Caco-2 (cell line): ENCODE measurements around the gene FPR1. TPM values are rescaled to one million over a fixed set of nuclear protein-coding genes. Genes with fewer than 3 reads are reported as not detected.

Experiments used
- BruUV-seq: library from RNA; stranded (reverse); fragments of 400-500 nt; replicated peaks from 2 replicates; lab custom pipeline; 2021; lab: Mats Ljungman, UMichigan
- CTCF ChIA-PET: fragments of 300-600 bp; sonication (Branson Sonifier 250); formaldehyde crosslinking; loops from one replicate; lab custom pipeline; 2022; ENCODE audit warnings: antibody characterized with exemption; lab: Charles Lee
- POLR2A ChIA-PET: fragments of 300-600 bp; sonication (Branson Sonifier 250); formaldehyde crosslinking; loops from one replicate; lab custom pipeline; 2022; ENCODE audit warnings: antibody characterized with exemption; lab: Charles Lee
- DNase-seq, 2 experiments: peaks; one replicate each; pipeline versions ENCODE4 v3.0.0 to v3.0.0-alpha.2; 2020 to 2022
- H3K27me3 ChIP-seq: replicated peaks from 2 replicates; pipeline ENCODE4 v1.6.0; 2011; ENCODE audit warnings: low read length; ENCODE audit not compliant: control insufficient read depth, insufficient read depth
- H3K36me3 ChIP-seq: 2 replicates; pipeline ENCODE4 v1.5.1; 2011; ENCODE audit warnings: low read length; ENCODE audit not compliant: control insufficient read depth, insufficient read depth
- H3K4me1 ChIP-seq: fragments of 250-450 bp; sonication (Bioruptor Pico); 2 replicates; pipeline ENCODE4 v1.5.1; 2020; ENCODE audit warnings: mild to moderate bottlenecking
- H3K4me3 ChIP-seq: 2 replicates; pipeline ENCODE4 v1.5.1; 2011; ENCODE audit warnings: low read depth, mild to moderate bottlenecking, control low read depth, low read length
- H3K9me3 ChIP-seq: fragments of 250-450 bp; sonication (Bioruptor Pico); 2 replicates; pipeline ENCODE4 v1.5.1; 2020; ENCODE audit warnings: mild to moderate bottlenecking, moderate library complexity
- H3K27ac Mint-ChIP-seq: one replicate; pipeline ENCODE4 v1.8.0; 2022; ENCODE audit warnings: mixed read lengths; ENCODE audit not compliant: unreplicated experiment
- H3K27me3 Mint-ChIP-seq: one replicate; pipeline ENCODE4 v1.8.0; 2022; ENCODE audit warnings: mixed read lengths; ENCODE audit not compliant: insufficient read depth, unreplicated experiment
- H3K36me3 Mint-ChIP-seq: one replicate; pipeline ENCODE4 v1.8.0; 2022; ENCODE audit warnings: mild to moderate bottlenecking, mixed read lengths; ENCODE audit not compliant: insufficient read depth, unreplicated experiment
- H3K4me1 Mint-ChIP-seq: one replicate; pipeline ENCODE4 v1.8.0; 2022; ENCODE audit warnings: low read depth, mixed read lengths; ENCODE audit not compliant: unreplicated experiment
- H3K4me3 Mint-ChIP-seq: one replicate; pipeline ENCODE4 v1.8.0; 2022; ENCODE audit warnings: mild to moderate bottlenecking, moderate library complexity, mixed read lengths; ENCODE audit not compliant: unreplicated experiment
- H3K9me3 Mint-ChIP-seq: one replicate; pipeline ENCODE4 v1.8.0; 2022; ENCODE audit warnings: mixed read lengths; ENCODE audit not compliant: unreplicated experiment
- intact Hi-C: fragments of 100-400 bp; cut with micrococcal nuclease; formaldehyde crosslinking; loops from one replicate; pipeline ENCODE4 v1.10.0; 2022; ENCODE audit not compliant: unreplicated experiment
- total RNA-seq: library from RNA; stranded (reverse); gene quantifications from 2 replicates; pipeline ENCODE4 v1.2.3, GENCODE V29; 2022
- TF ChIP-seq, protein P1 (sequence below), 2 experiments: fragments of 200-600 bp in 1 of 2; IDR thresholded peaks; 1 replicate in 1 of 2; 2 replicates in 1 of 2; pipeline versions ENCODE4 v1.5.1 to v1.8.0; 2011 to 2022; ENCODE audit warnings: antibody characterized with exemption in 1 of 2, control low read depth in 1 of 2, inconsistent platforms in 1 of 2, low read depth in 1 of 2, low read length in 1 of 2, mild to moderate bottlenecking in 1 of 2, moderate library complexity in 1 of 2; ENCODE audit not compliant: insufficient read depth in 1 of 2, severe bottlenecking in 1 of 2, unreplicated experiment in 1 of 2

FPR1 gene
- total RNA-seq, 1 experiment from 2014 or later = not detected

DNA sequence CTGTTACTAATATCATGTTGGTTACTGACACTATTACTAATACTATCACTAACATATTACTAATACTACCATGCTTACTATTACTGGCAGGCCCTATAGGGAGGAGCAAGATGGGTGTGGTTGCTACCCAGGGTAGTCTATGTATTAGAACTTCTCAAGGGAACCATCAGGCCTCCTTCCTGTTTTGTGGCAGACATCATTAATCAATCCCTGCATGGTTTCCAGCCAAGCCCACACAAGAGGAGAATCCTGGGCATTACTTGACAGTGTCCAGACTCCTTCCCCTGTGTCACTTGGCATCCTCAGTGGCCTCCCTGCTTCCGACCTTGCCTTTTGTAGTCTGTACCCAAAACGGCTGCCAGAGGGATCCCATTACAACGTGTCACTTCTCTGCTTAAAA lies 36.8 kb downstream of the FPR1 start:
- Histone ChIP-seq H3K27me3 (no peaks in the 10 kb centered on the region), H3K9me3 (peaks cover 5% of the 10 kb centered on the region; the same call in 1 of the 2 replicates), H3K36me3 (no peaks in the 10 kb centered on the region), H3K4me3 (no peak overlapping the region), H3K4me1 (no peaks in the 10 kb centered on the region)
- no peak for DNase-seq
- ChIA-PET CTCF (no interaction called here), POLR2A (no interaction called here)
- no peaks in the 10 kb centered on the region for H3K36me3 Mint-ChIP-seq
- H3K4me1 Mint-ChIP-seq = no peaks in the 10 kb centered on the region
- H3K27me3 Mint-ChIP-seq = peaks cover 11% of the 10 kb centered on the region
- no TSS peak for BruUV-seq
- H3K27ac Mint-ChIP-seq = no peak overlapping the region
- peaks cover 41% of the 10 kb centered on the region for H3K9me3 Mint-ChIP-seq
- intact Hi-C loops = no loop called here
- TF ChIP-seq, protein P1, sequence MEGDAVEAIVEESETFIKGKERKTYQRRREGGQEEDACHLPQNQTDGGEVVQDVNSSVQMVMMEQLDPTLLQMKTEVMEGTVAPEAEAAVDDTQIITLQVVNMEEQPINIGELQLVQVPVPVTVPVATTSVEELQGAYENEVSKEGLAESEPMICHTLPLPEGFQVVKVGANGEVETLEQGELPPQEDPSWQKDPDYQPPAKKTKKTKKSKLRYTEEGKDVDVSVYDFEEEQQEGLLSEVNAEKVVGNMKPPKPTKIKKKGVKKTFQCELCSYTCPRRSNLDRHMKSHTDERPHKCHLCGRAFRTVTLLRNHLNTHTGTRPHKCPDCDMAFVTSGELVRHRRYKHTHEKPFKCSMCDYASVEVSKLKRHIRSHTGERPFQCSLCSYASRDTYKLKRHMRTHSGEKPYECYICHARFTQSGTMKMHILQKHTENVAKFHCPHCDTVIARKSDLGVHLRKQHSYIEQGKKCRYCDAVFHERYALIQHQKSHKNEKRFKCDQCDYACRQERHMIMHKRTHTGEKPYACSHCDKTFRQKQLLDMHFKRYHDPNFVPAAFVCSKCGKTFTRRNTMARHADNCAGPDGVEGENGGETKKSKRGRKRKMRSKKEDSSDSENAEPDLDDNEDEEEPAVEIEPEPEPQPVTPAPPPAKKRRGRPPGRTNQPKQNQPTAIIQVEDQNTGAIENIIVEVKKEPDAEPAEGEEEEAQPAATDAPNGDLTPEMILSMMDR (IDR thresholded peaks at IDR 0.05; ENCODE audit: insufficient read depth in 1 of 2, low read depth in 1 of 2, low read length in 1 of 2, severe bottlenecking in 1 of 2, unreplicated experiment in 1 of 2) = no peak
- no peak overlapping the region for H3K4me3 Mint-ChIP-seq

GRCh38 chr19:51713319-51714285 lies 38.1 kb downstream of the FPR1 start:
- no TSS peak for BruUV-seq
- no peak for DNase-seq
- Mint-ChIP-seq H3K4me3 (no peak overlapping the region), H3K4me1 (no peaks in the 10 kb centered on the region), H3K27ac (no peak overlapping the region), H3K36me3 (no peaks in the 10 kb centered on the region), H3K27me3 (peaks cover 11% of the 10 kb centered on the region), H3K9me3 (peaks cover 35% of the 10 kb centered on the region)
- Histone ChIP-seq H3K36me3 (no peaks in the 10 kb centered on the region), H3K4me1 (no peaks in the 10 kb centered on the region), H3K27me3 (no peaks in the 10 kb centered on the region), H3K9me3 (peaks cover 4% of the 10 kb centered on the region; the same call in 1 of the 2 replicates), H3K4me3 (no peak overlapping the region)
- TF ChIP-seq, protein P1 (IDR thresholded peaks at IDR 0.05; ENCODE audit: insufficient read depth in 1 of 2, low read depth in 1 of 2, low read length in 1 of 2, severe bottlenecking in 1 of 2, unreplicated experiment in 1 of 2) = no peak
- intact Hi-C loops = loop anchor here (2.0 kb wide), 1 partner anchor 69 kb away; no protein-coding TSS in a partner anchor
- POLR2A ChIA-PET = no interaction called here
- CTCF ChIA-PET = no interaction called here

DNA sequence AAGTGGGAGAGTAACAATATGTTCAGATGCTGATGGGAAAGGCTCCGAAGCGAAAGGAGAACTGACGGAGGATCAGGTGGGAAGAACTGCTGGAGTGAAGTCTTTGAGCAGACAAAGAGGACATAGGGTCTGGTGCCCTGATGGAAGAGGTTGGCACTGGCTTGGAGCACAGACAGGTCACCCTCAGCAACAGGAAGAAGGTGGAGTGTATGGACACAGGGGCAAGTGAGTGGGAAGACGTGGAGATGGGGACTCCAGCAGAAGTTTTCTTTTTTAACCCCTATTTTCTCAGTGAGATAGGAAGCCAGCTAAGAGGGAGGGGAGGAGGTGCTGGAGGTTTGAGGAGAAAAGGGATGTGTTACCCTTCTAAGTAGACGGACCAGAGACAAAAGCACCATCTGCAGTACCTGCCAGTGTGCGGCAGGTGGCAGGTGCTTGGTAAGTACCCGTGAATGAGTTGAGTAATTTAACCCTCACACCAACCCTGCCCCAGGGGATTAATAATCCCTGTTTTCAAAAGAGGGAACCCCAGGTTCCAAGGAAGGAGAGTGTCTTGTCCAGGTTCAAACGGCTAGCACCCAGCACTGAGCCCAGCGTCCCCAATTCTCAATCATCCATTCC lies 39.1 kb downstream of the FPR1 start:
- Histone ChIP-seq H3K36me3 (no peaks in the 10 kb centered on the region), H3K4me3 (no peak overlapping the region), H3K27me3 (no peaks in the 10 kb centered on the region), H3K9me3 (no peaks in the 10 kb centered on the region; the same call in 1 of the 2 replicates), H3K4me1 (no peaks in the 10 kb centered on the region)
- Mint-ChIP-seq H3K4me3 (no peak overlapping the region), H3K27me3 (peaks cover 11% of the 10 kb centered on the region), H3K27ac (no peak overlapping the region), H3K4me1 (no peaks in the 10 kb centered on the region), H3K9me3 (peaks cover 26% of the 10 kb centered on the region), H3K36me3 (no peaks in the 10 kb centered on the region)
- ChIA-PET CTCF (no interaction called here), POLR2A (no interaction called here)
- intact Hi-C loops = loop anchor here (2.0 kb wide), 1 partner anchor 70 kb away; no protein-coding TSS in a partner anchor
- DNase-seq = no peak
- no TSS peak for BruUV-seq
- TF ChIP-seq, protein P1 (IDR thresholded peaks at IDR 0.05; ENCODE audit: insufficient read depth in 1 of 2, low read depth in 1 of 2, low read length in 1 of 2, severe bottlenecking in 1 of 2, unreplicated experiment in 1 of 2) = peak; percentile 14 to 54
